Astrocyte of the spinal cord (primary cell): ENCODE measurements around the gene DENND4A.

ENCODE experiments used
- DNase-seq: peaks from one replicate; pipeline ENCODE4 v3.0.0; 2011; ENCODE audit warnings: low read depth, low spot score
- H3K4me3 ChIP-seq: 2 replicates; pipeline ENCODE4 v1.5.1; 2011; ENCODE audit warnings: low read depth, mild to moderate bottlenecking, low read length, moderate library complexity
- CTCF ChIP-seq: IDR thresholded peaks from 2 replicates; pipeline ENCODE4 v1.5.1; 2012; ENCODE audit warnings: low read depth, mild to moderate bottlenecking, low read length, inconsistent platforms
- in situ Hi-C: cut with HindIII; loops from 2 replicates; pipeline ENCODE4 v1.10.0; 2017; ENCODE audit warnings: low sequenced_read_pairs

The DENND4A gene

GRCh38 chr15:65767895-65768294 lies 24.2 kb downstream of the DENND4A start:
- H3K4me3 ChIP-seq = no peak overlapping the region
- DNase-seq = no peak
- no peak for TF ChIP-seq CTCF
- in situ Hi-C loops = no loop called here

- DNase-seq = no peak
- in situ Hi-C loops = no loop called here
- H3K4me3 ChIP-seq = no peak overlapping the region
- no peak for TF ChIP-seq CTCF
These were observed 24.9 kb downstream of the DENND4A start for GRCh38 chr15:65767264-65767595.

GRCh38 chr15:65766422-65767263 lies 25.4 kb downstream of the DENND4A start:
- TF ChIP-seq CTCF = no peak
- H3K4me3 ChIP-seq = no peak overlapping the region
- DNase-seq = no peak
- in situ Hi-C loops = no loop called here

- H3K4me3 ChIP-seq = no peak overlapping the region
- in situ Hi-C loops = no loop called here
- no peak for DNase-seq
- no peak for TF ChIP-seq CTCF
These were observed 27.0 kb downstream of the DENND4A start for GRCh38 chr15:65765106-65765505.

GRCh38 chr15:65762914-65763787 lies 28.9 kb downstream of the DENND4A start:
- H3K4me3 ChIP-seq = no peak overlapping the region
- TF ChIP-seq CTCF = no peak
- DNase-seq = no peak
- in situ Hi-C loops = no loop called here

GRCh38 chr15:65762399-65762798 lies 29.7 kb downstream of the DENND4A start:
- in situ Hi-C loops = no loop called here
- H3K4me3 ChIP-seq = no peak overlapping the region
- TF ChIP-seq CTCF = no peak
- DNase-seq = no peak
